NCI-H524 (cell line): Measurements from ENCODE around the gene NES.
"Not testable (repeated sequence)": the region's sequence is repeated elsewhere in the genome, so short reads cannot be mapped to it uniquely, and the experiment has no call there.

ENCODE experiments used
- DNase-seq, 2 experiments: peaks; one replicate each; lab custom pipeline; 2025; lab: John Stamatoyannopoulos, UW

NES gene

DNA sequence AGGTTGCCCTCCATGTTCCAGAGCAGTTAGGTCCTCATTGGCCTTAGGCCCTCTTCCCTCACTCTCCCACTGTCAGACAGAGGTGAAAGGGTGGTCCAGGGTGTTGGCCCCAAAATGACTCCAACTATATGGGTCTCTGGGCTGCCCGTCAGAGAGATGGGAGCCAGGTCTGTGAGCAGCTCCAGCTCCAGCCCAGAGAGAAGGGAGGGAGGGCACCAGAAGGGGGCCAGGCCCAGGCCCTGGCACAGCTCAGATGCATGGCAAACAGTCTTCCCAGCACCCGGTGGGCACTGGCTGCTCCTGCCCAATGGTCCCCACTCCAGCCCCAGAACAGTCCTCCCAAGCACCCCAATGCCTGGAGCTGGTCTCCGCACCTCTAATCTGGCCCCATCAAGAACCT is 33.1 kb downstream of the NES start:
- DNase-seq = no peak

DNA sequence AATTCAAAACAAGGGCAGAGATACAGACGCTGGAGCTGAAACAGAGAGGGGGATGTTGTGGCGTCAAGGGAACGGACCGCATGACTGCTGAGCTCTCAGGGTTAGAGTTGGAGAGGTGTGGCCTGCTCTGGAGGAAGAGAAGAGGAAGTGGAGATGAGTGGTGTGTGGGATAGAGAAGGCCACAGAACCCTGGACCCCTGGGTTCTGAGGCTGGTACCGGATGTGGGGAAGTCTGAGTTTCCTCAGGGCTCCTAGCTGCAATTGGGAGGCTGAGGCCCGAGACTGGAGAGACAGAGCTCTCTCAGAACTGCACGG is 33.5 kb downstream of the NES start:
- DNase-seq = no peak

DNA sequence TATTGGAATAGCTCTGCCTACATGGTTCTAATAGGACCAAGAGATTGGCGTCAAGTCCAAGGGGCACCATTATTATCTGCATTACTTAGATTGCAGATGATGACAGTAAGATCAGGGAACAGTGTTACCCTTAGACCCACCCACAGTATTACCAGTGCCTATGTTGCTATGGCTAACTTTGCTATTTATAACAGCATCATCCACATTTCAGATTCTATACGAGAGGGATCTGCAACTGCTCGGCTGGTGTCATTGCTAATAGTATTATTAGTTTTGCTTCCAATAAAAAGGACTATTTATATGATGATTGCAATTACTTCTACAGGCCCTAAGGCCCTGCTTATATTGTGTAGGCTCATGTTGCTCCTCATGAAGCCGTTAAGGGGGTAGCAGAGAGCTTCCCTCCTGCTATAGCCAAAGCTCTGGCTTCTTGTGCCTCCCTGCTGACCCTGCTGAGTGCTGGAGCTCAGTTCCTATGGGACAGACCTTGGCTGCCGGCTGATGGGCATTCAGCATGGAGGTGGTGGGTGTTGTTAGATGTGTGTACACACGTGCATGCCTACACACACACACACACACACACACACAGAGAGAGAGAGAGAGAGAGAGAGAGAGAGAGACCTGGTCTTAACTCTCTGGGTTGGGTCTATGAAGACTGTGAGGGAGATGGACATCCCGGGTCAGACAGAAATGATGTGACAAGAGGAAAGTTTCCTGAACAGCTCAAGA is 34.0 kb downstream of the NES start:
- no peak for DNase-seq

DNA sequence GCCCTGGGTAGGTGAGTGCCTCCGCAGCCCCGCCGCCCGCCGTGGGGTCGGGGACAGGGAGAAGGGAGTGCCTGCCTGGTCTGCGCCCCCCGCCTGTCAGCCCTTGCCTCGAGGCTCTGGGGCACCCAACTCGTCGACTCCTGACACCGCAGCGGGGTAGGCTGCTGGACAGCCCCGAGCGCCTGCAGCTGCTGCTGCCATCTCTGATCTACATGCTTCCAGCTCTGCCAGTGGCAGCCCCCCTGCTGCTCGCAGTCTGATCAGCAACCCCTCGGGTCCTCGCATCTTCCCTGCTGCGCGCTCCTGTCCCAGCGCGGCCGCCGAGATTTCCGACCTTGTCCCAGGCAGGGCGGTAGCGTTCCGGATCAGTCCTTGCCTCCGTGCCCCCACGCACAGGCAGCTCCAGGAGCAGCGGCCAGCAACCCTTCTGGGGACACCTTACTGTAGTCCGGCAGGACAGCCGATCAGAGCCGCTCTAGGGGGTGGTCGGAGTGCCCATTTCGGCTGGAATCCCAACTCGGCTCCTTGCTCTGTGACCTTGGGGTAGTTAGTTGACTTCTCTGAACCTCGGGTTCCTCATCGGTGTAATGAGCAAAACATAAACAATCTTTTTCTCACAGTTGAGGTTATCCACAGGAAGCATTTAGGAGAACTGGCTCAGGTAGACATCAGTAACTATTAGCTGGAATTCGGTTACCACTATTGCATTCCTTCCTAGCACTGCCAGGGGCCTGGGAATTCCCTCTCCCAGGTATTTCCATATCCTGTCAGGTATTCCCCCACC is 34.8 kb downstream of the NES start:
- DNase-seq = no peak

DNA sequence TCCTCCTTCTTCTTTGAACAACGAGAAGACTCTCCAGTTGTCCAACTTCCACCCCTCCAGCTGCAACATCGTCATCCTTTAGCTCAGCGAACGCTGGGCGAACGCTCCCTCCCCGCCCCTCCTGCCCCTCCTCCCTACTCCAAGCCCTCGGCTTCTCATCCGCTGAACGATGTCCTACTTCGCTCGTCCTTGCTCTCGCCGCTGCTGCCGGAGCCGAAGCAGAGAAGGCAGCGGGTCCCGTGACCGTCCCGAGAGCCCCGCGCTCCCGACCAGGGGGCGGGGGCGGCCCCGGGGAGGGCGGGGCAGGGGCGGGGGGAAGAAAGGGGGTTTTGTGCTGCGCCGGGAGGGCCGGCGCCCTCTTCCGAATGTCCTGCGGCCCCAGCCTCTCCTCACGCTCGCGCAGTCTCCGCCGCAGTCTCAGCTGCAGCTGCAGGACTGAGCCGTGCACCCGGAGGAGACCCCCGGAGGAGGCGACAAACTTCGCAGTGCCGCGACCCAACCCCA is 35.4 kb downstream of the NES start, which contains the start of gene BCAN:
Gene BCAN, plus strand, starts transcription at position 357 of the 504 bp plus-strand sequence. CDS start 3,938 bp downstream, outside the sequence.
- DNase-seq = peak; percentile 25 to 54

DNA sequence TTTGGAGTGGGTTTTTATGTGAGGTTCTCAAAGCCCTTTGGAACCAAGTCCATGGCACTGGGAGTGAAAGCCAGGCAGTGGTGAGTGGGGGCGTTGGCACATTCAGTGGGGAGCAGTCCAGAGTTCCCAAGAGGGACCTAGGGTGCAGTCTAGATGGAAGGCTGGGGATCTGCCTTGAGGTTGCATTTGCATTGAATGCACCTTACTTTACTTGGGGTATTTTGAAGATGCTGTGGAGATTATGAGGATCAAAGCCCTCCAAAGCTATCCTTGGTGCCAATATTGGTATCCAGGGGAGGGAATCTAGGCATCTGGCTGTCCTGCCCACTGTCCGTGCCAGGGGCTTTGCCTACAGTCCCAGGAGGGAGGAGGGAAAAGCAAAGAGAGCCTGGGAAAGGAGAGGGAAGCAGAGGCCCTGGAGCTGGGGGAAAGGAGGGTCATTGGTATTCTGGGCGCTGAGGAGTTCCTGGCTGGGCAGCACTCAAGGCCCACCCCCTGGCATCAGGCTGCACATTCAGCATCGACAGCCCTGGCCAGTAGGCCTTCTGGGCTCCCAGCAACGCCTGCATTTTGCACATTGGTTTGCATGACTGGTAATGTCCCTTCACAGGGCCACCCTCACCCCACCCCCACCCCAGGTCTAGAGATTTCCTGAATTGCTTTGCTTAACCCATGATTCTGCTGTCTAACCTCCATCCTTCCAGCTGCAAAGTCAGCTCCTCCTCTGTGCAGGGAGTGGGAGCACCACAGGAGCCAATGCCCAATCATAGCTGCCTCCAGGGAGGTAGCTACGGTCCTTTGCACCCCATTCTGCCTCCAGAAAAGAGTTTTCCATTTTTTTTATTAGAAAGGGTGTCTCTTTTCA is 36.1 kb downstream of the NES start:
- no peak for DNase-seq

DNA sequence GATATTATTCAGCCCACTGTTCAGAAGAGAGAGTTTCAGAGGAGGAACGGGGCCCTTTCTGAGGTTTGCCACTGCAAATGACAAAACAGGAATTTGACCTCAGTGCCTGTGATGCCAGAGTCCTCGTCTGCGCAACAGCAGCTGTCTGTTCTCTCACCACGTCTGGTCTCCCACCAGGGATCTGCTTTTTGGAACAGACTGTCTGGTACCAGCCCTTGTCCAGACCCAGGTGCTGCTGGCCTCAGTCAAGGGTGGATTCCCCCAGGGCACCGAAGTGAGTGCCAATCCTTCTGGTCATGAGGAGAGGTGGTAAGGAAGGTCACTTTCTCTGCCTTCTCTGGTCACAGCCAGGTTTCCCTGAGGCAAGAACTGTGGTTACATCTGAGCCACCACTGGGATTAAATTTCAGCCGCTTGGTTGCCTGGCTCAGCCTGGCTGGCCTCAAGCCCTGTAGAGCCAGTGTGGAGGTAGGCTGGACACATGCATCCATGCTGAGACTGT is 37.6 kb downstream of the NES start:
- DNase-seq = no peak

DNA sequence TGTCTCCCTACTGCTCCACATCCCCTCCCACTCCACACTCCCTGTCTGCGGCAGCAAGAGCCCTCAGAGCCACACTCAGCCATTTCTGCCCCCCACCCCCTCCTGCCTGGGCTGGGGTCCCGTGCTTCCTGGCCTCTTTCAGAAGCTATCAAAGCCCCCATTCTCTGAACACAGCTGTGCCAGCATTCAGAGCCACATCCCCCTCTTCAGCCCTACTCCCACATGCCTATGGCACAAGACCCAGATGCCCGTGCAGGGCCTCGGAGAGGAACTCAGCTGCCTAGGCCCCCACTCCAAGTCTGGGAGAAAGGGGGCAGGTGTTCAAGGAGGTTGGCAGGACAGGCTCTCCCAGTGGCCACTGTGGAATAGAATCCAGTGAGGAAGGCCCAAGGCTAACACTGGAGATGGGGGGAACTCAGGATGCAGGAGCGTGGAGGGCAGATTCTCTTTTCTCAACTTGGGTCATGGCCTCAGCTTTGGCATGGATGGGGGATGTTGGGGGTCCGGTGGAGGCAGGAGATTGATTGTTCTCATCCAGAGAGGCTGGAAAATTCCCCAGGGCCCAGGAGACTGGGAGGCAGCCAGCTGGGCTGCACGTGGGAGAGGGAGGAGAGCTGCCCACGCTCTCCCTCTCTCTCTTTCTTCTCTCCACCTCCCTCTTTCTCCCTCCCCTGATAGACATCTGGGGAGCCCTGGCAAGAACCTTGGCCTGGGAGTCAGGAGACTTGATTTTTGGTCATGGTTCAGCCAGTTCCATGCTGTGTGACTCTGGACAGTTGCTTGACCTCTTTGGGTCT is 38.8 kb downstream of the NES start:
- peak in 1 of 2 experiments; percentile 37 for DNase-seq

DNA sequence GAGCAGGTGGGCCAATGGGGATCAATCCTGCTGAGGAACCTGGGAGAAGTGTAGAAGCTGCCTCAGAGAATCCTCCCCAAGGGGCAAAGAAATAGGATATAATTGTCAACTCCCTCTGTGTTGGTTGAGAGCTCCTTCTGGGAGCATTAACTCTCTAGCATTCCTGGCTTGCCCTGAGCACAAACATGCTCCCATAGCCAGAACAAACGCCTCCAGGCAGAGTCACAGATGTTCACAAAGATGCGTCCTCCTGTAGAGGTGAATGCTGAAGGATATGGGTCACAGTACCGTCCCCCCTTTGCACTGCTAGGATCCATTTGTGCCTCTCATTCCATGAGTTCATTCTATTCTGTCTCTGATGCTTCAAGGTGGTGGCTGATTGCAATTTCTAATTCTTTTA is 44.9 kb downstream of the NES start:
- no peak for DNase-seq

DNA sequence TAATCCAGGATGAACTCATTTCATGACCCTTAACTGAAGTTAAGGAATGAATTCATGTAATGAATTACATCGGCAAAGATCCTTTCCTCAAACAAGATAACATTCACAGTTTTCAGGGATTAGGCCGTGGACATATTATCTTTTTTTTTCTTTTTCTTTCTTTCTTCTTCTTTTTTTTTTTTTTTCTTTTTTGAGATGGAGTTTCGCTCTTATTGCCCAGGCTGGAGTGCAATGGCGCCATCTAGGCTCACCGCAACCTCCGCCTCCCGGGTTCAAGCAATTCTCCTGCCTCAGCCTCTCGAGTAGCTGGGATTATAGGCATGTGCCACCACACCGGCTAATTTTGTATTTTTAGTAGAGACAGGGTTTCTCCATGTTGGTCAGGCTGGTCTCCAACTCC is 46.1 kb downstream of the NES start:
- not testable (repeated sequence) for DNase-seq

DNA sequence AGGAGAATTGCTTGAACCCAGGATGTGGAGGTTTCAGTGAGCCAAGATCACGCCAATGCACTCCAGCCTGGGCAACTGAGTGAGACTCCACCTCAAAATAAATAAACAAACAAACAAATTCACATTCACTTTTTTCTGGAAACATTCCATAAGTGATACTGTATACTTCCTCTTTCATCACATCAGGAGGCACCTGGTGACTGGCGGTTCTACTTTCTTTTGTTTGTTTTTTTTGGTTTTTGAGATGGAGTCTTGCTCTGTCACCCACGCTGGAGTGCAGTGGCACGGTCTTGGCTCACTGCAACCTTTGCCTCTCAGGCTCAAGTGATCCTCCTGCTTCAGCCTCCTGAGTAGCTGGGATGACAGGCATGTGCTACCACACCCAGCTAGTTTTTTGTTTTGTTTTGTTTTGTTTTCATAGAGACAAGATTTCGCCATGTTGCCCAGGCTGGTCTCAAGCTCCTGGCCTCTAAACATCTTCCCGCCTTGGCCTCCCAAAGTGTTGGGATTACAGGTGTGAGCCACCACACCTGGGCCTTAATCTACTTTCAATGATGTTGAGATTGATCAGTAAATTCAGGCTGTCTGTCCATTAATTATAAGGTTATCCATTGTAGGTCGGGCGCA is 47.3 kb downstream of the NES start:
- no peak for DNase-seq

DNA sequence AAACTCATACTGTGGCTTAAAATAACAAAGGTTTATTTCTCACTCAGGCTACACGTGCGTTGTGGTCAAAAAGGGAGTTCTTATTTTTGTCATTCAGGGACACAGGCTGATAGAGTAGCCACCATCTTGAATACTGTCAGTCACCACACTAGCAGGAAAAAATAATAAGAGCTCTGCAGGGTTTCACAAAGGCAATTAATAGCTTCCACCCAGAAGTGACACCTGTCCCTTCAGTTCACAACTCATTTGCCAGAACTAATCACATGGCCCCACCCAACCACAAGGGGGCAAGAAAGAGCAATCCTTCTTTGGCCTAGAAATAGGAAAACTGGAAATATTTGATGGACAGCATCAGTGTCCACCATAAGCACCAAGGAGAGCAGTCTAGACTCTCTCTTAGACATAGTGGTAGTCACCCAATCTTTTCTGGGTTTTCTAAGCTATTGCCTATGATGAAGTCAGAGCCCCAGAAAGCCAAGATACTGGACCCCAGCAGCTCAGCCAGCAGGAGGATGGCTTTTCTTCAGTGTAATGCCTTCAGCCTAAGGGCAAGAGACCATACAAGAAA is 49.8 kb downstream of the NES start:
- DNase-seq = peak; percentile 62 to 82

DNA sequence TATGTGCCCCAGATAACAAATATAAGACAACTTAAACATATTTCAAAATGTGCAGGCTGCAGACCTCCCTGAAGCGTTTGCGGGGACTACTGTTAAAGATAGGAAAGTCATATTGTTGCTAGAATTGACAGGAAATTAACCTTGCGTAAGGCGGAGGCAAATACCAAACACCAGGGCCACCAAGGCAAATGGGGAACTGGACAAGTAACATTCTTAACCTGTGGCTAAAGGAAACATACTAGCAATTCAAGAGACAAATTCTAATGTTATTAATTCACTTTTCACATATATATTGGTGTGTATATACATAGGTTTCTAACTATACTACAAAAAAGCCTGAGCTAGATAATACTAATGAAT is 51.1 kb downstream of the NES start:
- no peak for DNase-seq

DNA sequence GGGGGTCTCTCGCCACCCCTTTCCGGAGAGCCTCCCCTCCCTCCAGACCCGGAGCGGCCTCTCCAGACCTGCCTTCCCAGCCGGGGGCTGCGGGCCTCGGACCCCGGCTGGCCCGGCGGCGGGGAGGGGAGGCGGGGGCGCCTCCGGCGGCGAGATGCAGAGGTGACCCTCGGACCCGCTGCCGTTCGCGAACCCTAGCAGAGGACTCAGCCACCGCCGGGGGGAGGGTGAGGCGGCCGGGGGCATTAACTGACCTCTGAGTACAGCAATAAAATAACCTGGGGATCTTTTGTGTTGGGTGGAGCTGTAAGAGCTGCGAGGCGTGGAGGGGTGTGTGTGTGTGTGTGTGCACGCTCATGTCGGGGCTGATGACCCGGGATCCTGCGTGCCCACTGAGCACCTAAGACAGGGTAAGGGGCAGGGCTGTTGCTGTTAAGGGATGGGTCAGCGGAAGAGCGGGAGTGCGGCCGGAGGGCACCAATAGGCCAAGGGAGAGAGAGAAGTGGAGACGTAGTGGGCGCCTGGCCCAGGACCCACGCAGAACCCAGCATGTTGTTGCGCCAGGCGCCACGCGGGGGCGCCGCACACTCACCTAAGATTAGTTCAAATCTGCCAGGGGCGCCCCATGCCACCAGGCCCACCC is 51.6 kb downstream of the NES start:
- peak; percentile 32 to 63 for DNase-seq

DNA sequence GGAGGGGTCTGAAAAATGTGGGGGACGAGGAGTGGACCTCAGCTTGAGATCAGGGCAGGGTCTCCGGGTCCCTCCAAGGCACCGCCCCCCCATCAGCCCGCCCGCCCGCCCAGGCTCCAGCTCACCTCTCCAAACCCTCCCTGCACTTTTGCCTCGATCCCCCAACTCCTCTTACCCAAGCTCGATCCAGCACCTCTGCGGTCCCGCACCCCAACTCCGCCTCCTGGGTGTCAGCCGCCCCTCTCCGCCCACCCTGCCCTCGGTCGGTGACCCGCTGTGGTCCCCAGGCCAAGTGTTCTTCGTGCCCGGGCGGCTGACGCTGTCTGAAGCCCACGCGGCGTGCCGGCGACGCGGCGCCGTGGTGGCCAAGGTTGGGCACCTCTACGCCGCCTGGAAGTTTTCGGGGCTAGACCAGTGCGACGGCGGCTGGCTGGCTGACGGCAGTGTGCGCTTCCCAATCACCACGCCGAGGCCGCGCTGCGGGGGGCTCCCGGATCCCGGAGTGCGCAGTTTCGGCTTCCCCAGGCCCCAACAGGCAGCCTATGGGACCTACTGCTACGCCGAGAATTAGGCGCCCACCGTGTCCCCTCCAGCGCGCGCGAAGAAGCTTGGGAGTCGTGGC is 52.3 kb downstream of the NES start:
- DNase-seq = no peak

DNA sequence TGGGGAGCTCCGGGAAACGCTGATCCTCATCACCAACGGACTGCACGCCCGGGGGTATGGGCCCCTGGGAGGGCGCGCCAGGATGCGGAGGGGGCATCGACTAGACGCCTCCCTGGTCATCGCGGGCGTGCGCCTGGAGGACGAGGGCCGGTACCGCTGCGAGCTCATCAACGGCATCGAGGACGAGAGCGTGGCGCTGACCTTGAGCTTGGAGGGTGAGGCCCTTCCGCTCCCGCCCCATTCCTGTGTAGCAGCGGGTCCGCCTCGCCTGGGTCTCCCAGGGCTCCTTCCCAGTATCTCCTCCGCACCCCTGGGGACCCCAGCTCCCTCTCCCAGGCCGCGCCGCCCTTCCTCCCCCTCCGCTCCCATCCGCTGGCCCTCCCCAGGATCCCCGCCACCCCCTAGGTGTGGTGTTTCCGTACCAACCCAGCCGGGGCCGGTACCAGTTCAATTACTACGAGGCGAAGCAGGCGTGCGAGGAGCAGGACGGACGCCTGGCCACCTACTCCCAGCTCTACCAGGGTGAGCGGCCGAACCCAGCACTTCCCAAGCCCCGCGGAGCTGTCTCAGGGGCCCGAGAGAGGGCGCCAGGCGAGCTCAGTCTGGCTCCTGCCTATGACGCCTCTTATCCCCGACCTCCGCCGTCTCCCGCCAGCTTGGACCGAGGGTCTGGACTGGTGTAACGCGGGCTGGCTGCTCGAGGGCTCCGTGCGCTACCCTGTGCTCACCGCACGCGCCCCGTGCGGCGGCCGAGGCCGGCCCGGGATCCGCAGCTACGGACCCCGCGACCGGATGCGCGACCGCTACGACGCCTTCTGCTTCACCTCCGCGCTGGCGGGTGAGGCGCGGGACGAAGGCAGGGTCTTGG is 53.0 kb downstream of the NES start:
- DNase-seq = peak; percentile 42 to 72

DNA sequence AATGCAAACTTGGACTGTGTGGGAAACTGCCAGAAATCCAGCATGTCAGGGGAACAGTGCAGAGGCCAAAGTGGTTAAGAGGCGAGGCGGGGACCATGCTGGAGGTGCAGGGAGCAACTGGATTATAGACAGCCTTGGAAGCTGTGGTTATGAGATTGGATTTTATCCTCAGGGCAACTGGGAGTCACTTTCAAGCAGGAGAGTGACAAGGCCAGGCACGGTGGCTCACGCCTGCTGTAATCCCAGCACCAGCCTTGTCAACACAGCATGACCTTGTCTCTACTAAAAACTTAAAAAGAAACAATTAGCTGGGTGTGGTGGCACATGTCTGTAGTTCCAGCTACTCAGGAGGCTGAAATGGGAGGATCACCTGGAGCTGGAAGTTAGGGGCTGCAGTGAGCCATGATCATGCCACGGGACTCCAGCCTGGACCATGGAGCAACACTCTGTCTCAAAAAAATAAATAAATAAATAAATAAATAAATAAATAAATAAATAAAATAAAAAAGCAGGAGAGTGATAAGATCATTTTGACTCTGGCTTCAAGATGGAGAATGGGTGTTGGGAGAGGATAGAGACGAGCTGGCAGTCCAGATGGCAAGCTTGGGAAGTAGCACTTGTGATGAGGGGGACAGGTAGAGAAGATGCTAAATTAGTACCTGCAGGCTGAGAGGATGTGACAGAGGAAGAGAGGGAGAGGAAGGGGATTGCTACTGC is 54.5 kb downstream of the NES start:
- DNase-seq = peak in 1 of 2 experiments; percentile 31

DNA sequence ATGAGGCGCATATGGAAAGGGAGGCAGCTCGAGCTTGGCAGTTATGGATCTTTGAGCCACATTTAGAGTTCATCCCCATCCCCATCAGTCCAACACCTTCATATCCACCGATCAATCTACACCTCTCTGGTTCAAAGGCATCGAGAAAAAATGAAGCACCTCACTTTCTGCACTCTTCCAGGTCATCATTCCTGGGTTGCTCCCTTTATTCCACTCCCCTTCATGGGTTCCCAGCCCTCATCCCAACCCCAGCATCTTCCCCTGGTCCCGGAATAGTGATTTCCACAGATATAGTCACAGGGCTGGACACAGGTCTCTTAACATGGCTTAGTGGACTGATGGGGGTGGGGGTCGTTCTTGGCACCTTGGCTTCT is 57.6 kb downstream of the NES start:
- no peak for DNase-seq
